Gastrocnemius medialis (tissue), 4 donors: ENCODE data around the gene MASP1. TPM values are rescaled to one million over a fixed set of nuclear protein-coding genes. Genes with fewer than 3 reads are reported as not detected.
"Not testable (repeated sequence)": the region's sequence is repeated elsewhere in the genome, so short reads cannot be mapped to it uniquely, and the experiment has no call there.

Source experiments
- ATAC-seq, 2 donors: fragments of 150-250 bp; one replicate each; pipeline ENCODE4 v1.9.1; 2016
- DNase-seq, 2 donors: peaks; one replicate each; pipeline ENCODE4 v3.0.0-alpha.2; 2019
- H3K27ac ChIP-seq, 4 donors: fragments of 200-600 bp; sonication (generic); 1 replicate in 1 of 4; 2 replicates in 3 of 4; pipeline ENCODE4 v1.5.1; 2016 to 2018; ENCODE audit warnings: mild to moderate bottlenecking in 2 of 4, moderate library complexity in 1 of 4
- H3K27me3 ChIP-seq, 3 donors: fragments of 200-600 bp; sonication (generic) in 2 of 3; 1 replicate in 1 of 3; 2 replicates in 2 of 3; pipeline versions ENCODE4 v1.5.1 to v1.6.0; 2016 to 2019; ENCODE audit warnings: mild to moderate bottlenecking in 1 of 3, moderate library complexity in 1 of 3
- H3K36me3 ChIP-seq, 2 donors: fragments of 200-600 bp; sonication (generic) in 1 of 2; one replicate each; pipeline ENCODE4 v1.5.1; 2017 to 2018
- H3K4me1 ChIP-seq, 2 donors: fragments of 200-600 bp; sonication (generic) in 1 of 2; one replicate each; pipeline ENCODE4 v1.5.1; 2016 to 2017; ENCODE audit warnings: mild to moderate bottlenecking in 2 of 2
- H3K4me3 ChIP-seq, 4 donors: fragments of 200-600 bp; sonication (generic) in 3 of 4; 1 replicate in 1 of 4; 2 replicates in 3 of 4; pipeline ENCODE4 v1.5.1; 2016 to 2019; ENCODE audit warnings: mild to moderate bottlenecking in 2 of 4
- H3K9me3 ChIP-seq, 3 donors: fragments of 200-600 bp; sonication (generic) in 2 of 3; 1 replicate in 1 of 3; 2 replicates in 2 of 3; pipeline ENCODE4 v1.5.1; 2016 to 2019
- CTCF ChIP-seq, 5 experiments: fragments of 450-650 bp in 3 of 5; fragments of 200-600 bp in 2 of 5; sonication (generic) in 2 of 5; IDR thresholded peaks in 4 of 5; conservative IDR thresholded peaks in 1 of 5; 1 replicate in 4 of 5; 2 replicates in 1 of 5; pipeline ENCODE4 v1.5.1; 2016 to 2019; ENCODE audit warnings: antibody characterized with exemption in 5 of 5, mild to moderate bottlenecking in 3 of 5, moderate library complexity in 3 of 5
- POLR2A ChIP-seq, 2 donors: fragments of 450-650 bp; IDR thresholded peaks; one replicate each; pipeline ENCODE4 v1.6.1; 2017; ENCODE audit warnings: antibody characterized with exemption in 2 of 2, mild to moderate bottlenecking in 2 of 2, moderate library complexity in 2 of 2
- in situ Hi-C, 4 donors: fragments of 200-750 bp; cut with MboI; loops; one replicate each; pipeline versions ENCODE4 v1.15.0 to v1.8.0; 2017; ENCODE audit warnings: low sequenced_read_pairs in 4 of 4
- intact Hi-C: fragments of 100-400 bp; cut with DNase I; formaldehyde crosslinking; loops from one replicate; pipeline ENCODE4 v1.15.1; 2023; ENCODE audit warnings: low total_unique reads
- total RNA-seq, 4 donors: library from RNA; depleted of rRNA; stranded (reverse); fragments of >200 nt; gene quantifications; one replicate each; pipeline versions ENCODE4 v1.1.0 to v1.2.3, GENCODE V29; 2016

The MASP1 gene
- total RNA-seq, 4 donors from 2014 or later: 0.27 to 7.3 (median 2.6) TPM

GRCh38 chr3:187207624-187208023, 83.9 kb downstream of the MASP1 start:
- intact Hi-C loops: no loop called here
- H3K36me3 ChIP-seq: no peaks in the 10 kb centered on the region
- ATAC-seq (no peak), DNase-seq (no peak)
- H3K27ac ChIP-seq: no peak overlapping the region
- peaks cover 16 to 26% of the 10 kb centered on the region in 2 donors for H3K4me1 ChIP-seq
- H3K27me3 ChIP-seq: no peaks in the 10 kb centered on the region
- no peak overlapping the region for H3K4me3 ChIP-seq
- in situ Hi-C loops: loop anchor here in 1 of 4 donors (25.0 kb wide), 1 partner anchor 105 kb away; no protein-coding TSS in a partner anchor
- H3K9me3 ChIP-seq: no peaks in the 10 kb centered on the region
- TF ChIP-seq POLR2A (IDR thresholded peaks at IDR 0.05) (no peak), CTCF (IDR thresholded peaks at IDR 0.05 in 4 of 5, conservative IDR thresholded peaks at IDR 0.05 in 1 of 5) (no peak)

DNA sequence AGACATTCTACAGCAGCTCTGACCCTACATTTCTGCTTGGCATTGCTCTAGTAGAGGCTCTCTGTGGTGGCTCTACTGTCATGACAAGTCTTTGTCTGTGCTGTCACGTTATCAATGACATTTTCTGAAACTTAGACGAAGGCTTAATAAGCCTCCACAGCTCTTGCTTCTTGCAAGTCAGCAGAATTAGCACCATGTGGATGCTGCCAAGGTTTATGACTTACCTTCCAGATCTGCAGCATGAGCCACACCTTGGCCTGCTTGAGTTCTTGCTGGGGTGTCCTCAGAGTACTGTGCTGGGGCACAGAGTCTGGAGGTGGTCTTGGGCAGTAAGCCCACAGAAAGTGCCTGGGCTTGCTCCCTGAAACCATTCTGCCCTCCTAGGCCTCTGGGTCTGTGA, 84.5 kb downstream of the MASP1 start:
- H3K36me3 ChIP-seq: no peaks in the 10 kb centered on the region
- peaks cover 10 to 20% of the 10 kb centered on the region in 2 donors for H3K4me1 ChIP-seq
- intact Hi-C loops: no loop called here
- no peaks in the 10 kb centered on the region for H3K27me3 ChIP-seq
- H3K4me3 ChIP-seq: no peak overlapping the region
- DNase-seq (no peak), ATAC-seq (no peak)
- no peak overlapping the region for H3K27ac ChIP-seq
- in situ Hi-C loops: loop anchor here in 1 of 4 donors (25.0 kb wide), 1 partner anchor 105 kb away; no protein-coding TSS in a partner anchor
- no peaks in the 10 kb centered on the region for H3K9me3 ChIP-seq
- TF ChIP-seq POLR2A (IDR thresholded peaks at IDR 0.05) (no peak), CTCF (IDR thresholded peaks at IDR 0.05 in 4 of 5, conservative IDR thresholded peaks at IDR 0.05 in 1 of 5) (no peak)

GRCh38 chr3:187205683-187206082, 85.9 kb downstream of the MASP1 start:
- Histone ChIP-seq H3K27me3 (no peaks in the 10 kb centered on the region), H3K4me3 (no peak overlapping the region), H3K27ac (no peak overlapping the region), H3K4me1 (peaks cover 7 to 12% of the 10 kb centered on the region in 2 donors), H3K9me3 (no peaks in the 10 kb centered on the region), H3K36me3 (no peaks in the 10 kb centered on the region)
- intact Hi-C loops (no loop called here), in situ Hi-C loops (loop anchor here in 1 of 4 donors (25.0 kb wide), 1 partner anchor 107 kb away; no protein-coding TSS in a partner anchor)
- ATAC-seq: no peak
- DNase-seq: no peak
- TF ChIP-seq CTCF (IDR thresholded peaks at IDR 0.05 in 4 of 5, conservative IDR thresholded peaks at IDR 0.05 in 1 of 5) (no peak), POLR2A (IDR thresholded peaks at IDR 0.05) (no peak)

GRCh38 chr3:187199463-187200050, 92.0 kb downstream of the MASP1 start:
- not testable (repeated sequence) for DNase-seq, ATAC-seq
- in situ Hi-C loops: loop anchor here in 1 of 4 donors (25.0 kb wide), 1 partner anchor 113 kb away; no protein-coding TSS in a partner anchor

GRCh38 chr3:187198490-187198889, 93.0 kb downstream of the MASP1 start:
- intact Hi-C loops: no loop called here
- Histone ChIP-seq H3K9me3 (no peaks in the 10 kb centered on the region), H3K27me3 (no peaks in the 10 kb centered on the region), H3K27ac (no peak overlapping the region), H3K4me3 (no peak overlapping the region), H3K36me3 (no peaks in the 10 kb centered on the region), H3K4me1 (no peaks in the 10 kb centered on the region)
- TF ChIP-seq CTCF (IDR thresholded peaks at IDR 0.05 in 4 of 5, conservative IDR thresholded peaks at IDR 0.05 in 1 of 5) (no peak), POLR2A (IDR thresholded peaks at IDR 0.05) (no peak)
- in situ Hi-C loops: no loop called here
- DNase-seq: no peak
- ATAC-seq: no peak

More at GRCh38 chr3:187199463-187200050, 92.0 kb downstream of the MASP1 start:
- H3K4me3 ChIP-seq, intact Hi-C loops, H3K9me3 ChIP-seq, H3K27ac ChIP-seq, H3K27me3 ChIP-seq, H3K36me3 ChIP-seq, H3K4me1 ChIP-seq: not testable (repeated sequence)
